Stimulated activated CD4-positive, alpha-beta T cell treated with anti-CD3 and anti-CD28 coated beads, Interleukin-4, amount 100 ng/mL, for 4 hours (primary cell): ENCODE results near the gene RHOG.

Experiments
- DNase-seq, 2 experiments: peaks; one replicate each; pipeline ENCODE4 v3.0.0-alpha.2; 2020

Gene RHOG

DNA sequence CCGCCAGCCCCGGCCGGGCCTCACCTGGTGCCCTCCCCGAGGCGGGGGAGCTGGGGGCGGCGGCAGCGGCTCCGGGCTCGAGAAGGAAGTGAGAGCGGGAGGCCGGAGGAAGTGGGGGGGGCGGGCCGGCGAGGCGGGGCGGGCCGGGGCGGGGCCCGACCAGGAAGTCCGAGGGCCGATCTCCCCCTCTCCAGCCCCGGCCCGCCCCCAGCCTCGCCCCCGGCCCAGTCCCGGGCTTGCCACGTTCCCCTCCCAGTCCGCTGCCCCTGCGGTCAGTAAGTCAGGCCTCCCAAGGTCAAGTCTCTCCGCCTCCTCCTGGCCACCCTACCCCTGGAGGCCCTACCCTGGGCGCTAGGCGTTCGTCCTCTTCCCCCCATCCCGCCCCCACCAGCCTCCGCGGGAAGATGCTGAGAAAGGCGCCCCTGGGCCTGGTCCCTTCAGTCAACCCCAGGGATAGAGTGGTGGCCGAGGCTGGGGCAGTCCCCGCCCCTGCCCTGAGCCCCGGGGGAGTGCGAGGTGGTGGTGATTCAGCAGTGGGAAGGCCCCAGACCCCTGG lies at the start of gene RHOG:
Gene RHOG, minus strand, starts transcription at position 90 of the 556 bp plus-strand sequence. CDS start 12,821 bp downstream, outside the sequence.
- DNase-seq, result peak in 1 of 2 experiments; percentile 72

DNA sequence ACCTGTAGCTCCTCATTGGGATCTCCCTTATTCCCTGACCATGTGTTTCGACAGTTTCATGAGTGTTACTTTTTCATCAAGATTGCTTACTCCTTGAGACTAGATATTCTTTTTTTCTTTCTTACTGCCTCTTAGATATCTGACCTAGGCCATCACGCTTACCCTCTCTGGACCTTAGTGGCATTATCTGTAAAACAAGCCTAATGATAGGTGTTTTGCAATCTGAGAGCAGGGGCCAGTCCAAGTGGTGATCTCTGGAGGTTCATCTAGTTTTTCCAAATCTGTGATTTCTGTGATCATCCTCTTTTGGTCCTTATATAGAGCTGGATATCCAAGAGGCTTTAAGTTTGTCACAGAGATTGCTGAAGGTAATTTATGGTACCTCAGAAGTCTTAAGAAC lies 49.3 kb upstream of the RHOG start:
- no peak for DNase-seq

DNA sequence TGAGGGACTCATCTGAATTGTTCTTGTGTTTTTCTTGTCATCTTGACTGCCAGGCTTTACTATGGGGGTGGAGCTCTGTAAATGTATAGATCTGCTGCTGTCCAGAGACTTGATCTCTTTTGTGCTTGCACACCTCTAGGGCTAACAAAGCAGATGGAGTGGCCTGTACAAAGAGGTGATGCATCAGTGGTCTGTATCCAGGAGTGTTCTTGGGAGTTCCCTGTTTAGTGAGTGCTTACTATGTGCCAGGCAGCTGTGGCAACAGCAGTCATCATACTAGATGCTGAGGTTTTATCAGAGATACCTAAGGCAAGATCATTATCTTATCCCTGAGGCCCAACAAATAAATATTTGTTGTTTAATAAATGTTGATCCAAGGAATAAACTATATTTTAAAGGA lies 48.1 kb upstream of the RHOG start:
- DNase-seq, result no peak

DNA sequence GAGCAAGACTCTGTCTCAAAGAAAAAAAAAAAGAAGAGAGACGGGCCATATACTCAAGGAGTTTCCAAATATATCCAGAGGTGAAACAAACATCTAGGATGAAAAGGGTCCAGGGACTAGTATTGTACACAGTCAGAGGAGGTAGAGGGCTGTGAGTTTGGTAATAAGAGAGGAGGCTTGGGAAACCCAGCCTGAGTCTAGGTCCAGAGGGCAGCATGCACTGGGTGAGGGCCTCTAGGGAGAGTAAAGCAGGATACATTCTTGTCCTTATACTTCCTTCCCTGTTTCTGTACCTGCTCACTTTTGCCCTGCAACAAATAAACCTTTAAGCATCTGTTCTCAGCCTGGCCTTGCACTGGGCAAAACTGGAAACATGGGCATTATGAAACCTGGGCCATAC lies 46.2 kb upstream of the RHOG start:
- no peak for DNase-seq

DNA sequence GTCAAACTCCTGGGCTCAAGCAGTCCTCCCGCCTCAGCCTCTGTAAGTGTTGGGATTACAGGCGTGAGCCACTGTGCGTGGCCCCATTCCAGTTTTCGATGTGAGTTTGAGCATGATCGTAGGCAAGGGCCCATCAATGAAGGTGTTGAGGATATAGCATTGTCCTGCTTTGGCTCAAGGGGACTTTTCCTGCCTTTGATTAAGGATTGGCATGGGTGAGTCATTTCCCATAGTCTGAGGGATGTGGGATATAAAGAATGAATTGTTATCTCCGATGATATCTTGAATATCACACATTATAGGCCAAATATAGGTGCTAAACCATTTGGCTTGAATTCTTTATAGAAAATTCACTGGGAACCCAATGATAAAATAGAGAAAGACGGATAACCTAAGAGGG lies 45.1 kb upstream of the RHOG start:
- no peak for DNase-seq

DNA sequence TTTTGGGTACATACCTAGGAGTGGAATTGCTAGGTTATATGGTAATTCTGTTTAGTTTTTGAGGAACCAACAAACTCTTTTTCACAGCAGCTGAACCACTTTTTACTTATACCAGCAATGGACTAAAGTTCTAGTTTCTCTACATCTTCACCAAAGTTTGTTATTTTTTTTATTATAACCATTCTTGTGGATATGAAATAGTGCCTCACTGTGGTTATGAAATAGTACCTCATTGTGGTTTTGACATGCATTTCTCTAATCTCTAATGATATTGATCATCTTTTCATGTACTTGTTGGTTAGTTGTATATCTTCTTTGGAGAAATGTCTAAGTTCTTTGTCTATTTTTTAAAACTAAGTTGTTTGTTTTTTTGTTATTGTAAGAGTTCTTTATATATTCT lies 41.9 kb upstream of the RHOG start:
- DNase-seq, result no peak

DNA sequence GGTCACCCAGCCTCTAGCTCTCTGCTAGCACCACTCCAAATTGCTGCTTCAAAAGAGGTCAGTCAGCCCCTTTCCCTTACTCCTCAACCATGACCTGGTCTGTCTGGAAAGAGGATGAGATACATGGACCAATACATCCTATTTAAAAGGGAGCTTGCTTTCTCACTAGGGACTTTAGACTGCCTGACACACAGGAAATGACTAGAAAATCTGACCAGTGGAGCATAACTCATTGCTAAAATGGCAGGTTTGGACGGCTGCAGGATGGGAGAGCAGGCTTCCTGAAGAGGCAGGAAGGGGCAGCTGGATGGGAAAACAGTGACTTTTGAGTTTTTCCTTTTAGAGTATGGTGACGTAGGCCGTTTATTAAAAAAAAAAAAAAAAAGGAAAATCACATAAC lies 40.0 kb upstream of the RHOG start:
- DNase-seq, result no peak

DNA sequence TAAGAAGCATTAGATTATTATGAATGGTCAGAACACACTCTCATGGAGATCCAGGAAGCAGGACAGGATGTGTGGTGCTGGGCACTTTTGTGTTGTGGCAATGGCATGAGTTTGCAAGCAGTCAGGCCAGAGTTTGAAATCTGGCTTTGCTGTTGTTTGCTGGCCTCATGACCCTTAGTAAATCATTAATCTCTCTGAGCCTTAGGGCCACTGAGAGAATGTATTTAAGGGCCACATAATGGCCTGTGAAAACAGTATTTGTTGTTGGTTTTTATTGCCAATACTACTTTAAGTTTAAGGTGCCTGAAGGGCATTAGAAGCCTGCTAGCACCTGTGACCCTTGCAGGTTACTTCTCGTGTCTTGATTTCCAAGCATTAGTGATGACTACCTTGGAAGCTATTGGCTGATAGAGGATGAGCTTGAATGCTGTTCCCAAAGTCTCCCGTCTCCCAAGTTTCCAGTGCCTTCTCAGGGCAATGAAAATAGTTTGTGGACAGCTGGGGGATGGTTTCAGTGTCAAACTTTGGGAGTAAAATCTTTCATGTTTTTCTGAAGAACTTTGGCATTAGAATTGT lies 39.3 kb upstream of the RHOG start:
- no peak for DNase-seq

DNA sequence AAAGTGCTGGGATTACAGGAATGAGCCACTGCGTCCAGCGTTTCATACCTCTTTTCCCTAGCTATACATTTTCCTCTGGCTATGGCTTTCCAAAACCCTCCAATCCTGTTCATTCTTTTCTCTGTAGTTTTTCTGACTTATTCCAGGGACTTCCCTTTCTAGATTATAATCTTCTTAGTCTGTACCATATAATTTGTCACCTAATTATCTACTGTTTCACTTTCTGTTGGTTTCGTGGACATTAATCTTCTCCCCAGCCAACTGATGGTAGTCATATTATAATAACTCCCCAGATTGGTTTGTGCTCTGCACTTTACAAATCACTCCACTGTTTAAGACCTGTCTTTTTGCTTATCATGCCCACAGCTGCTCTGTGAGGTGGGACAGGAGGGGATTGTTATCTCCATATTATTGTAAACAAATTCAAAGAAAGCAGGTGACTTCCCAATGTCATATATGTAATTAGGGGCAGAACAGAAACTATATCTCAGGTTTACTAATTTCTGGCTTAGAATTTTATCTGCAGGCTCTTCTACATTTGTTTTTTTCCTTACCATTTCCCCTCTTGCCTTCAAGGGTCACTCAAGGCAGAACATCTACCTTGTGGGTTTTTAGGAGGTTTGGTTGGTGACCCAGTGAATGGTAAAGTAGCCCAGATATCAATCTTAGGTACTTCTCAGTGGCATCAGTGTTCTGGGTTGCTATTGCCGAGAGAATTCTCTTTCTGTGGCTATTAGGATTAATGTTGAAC lies 38.6 kb upstream of the RHOG start:
- DNase-seq, result no peak

DNA sequence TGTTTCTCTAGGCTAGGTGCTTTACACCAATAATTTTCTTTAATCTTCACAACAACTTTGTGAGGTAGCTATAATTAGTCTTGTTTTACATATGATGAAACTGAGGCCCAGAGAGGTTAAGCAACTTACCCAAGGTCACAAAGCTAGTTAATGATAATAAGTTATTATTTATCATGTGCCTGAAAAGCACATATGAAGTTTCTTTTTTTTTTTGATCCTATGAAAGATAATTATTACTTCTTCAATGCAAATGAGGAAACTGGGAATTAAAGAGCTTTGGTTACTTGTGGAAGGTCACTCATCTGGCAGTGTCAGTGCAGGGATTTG lies 37.5 kb upstream of the RHOG start:
- no peak for DNase-seq

DNA sequence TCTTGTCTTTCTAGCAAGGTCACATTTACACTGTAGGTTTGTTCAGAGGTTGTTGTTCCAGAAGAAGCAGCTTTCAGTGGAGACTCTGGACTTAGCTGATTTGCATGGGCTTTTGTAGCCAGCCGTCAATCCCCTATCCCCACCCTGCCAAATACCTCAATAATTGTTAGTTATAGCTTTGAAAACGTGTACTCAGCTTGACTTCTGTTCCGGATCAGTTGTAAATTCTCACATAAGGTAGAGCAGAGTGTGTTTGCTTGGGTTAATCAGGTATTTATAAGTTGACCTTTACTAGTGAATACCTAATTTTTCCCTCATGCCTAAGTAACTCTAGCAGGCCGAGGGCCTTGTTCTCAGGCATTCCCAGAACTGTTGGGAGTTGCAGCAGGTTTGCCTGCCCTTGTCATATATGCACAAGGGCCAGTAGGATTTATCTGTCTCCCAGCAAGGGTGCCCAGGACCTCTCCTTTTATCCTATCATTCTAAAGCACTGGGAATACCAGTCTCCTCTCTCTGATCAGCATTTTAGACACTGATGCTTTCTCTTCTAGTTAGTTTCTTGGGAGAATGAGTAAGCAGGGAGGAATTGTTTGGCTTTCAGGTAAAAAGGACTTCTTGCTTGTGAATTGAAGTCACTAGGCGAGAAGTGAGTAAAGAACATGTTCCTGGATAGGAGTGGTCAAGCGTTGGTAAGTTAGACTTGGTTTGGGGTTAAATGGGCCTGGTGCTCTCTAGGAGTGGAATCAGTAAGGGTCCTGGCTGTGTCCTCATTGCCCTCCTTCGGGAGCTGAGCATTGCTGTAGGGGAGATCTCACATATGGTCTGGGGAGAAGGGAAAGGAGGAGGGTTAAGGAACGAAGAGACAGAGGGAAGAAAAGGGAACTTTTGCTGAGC lies 36.9 kb upstream of the RHOG start:
- DNase-seq, result no peak

DNA sequence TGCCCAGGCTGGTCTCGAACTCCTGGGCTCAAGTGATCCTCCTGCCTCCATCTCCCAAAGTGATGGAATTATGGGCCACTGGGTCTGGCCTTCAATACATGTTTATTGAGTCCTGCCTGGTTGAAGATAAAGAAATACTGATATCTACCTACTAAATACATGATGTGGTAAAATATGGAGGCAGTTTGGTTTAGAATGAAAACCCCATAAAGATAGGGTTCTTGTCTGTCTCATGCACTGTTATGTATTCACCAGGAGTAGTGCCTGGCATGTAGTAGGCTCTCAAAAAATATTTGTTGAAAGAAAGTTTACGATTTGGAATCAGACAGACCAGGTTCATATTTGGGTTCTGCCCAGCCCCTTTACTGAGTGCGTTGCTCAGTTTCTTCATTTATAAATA lies 35.9 kb upstream of the RHOG start:
- no peak for DNase-seq

DNA sequence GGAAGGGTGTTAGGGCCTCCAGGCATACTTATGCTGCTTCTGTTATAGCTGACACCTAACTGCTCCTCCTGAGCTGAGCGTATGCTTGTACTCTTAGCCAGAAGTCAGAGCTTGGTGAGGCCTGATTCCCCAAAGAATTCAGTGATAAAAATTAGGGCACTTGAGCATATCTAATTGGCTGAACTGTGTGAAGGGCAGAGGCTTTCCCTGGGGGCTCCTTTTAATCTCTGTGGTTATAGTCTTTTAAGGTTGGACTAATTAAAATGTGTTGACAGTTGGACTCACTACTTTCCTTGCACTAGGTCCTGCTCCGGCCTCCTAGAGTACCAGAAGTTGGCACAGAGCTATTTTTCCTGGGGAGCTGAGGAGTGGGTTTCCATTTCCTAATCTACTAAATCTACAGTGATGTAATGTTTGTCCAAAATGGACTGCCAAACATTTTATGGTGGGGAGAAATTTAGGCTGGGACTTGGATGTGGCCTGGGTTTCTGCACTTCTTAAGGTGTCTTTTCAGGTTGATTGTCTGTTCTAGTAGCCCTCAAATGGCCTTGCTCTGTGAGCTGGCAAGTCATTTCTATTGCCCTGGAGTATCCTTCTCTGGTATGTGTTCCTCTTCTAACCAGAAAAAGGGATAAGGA lies 33.1 kb upstream of the RHOG start:
- DNase-seq, result no peak

DNA sequence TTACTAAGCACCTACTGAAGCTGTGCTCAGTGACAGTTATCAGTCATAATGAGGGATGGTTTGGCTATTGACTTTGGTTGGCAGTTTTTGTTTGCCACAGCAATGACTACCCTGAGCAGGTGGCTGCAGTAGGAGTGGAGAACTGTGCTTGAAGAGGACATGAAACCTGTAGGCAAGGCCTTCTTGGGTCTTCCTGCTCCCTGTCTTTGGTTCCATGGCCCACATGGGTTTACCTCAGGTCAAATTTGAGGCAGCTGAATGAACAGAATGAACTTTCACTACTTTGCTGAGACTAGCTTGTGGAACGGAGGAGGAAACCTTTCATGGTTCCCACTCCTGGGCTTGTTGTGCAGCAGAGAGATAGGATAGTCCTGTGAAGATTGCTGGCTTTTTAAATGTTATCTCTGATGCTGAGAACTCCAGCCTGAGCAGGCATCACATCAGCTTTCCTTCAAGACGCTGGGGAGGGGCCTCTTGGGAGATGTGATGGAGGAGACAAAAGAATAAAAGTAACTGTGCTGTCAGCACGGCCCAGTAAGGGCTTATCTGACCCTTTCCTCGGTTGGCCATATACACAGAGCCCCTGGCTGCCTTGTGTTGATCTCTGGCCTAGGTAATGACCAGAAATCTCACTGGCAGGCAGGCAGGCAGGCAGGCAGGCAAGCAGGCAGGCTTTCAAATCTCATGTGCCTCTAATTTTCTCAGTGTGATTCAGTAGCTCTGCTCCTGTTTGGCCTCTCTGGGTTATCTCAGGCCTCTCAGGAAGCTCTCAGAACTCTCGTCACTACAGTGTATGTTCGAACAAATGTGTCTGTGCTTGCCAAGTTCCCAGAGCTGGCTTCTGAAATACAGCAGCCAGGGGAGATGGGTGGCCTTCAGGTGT lies 26.7 kb upstream of the RHOG start:
- DNase-seq, result no peak

DNA sequence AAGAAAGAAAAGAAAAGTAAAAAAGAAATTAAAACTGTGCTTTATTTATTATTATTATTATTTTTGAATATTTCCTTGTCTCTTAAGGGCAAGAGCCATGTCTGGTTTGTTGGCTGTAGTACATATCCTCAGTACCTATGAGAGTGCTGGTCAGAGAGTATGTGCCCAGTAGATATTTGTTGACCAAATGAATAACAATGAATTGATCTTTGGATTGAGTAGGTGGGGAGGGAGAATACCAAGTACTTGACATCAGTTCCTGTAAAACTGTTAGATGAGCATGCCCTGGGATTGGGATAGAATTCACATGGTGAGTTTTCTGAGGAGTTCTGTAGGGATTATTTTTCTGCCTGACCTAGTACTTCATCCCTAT lies 26.1 kb upstream of the RHOG start:
- no peak for DNase-seq

DNA sequence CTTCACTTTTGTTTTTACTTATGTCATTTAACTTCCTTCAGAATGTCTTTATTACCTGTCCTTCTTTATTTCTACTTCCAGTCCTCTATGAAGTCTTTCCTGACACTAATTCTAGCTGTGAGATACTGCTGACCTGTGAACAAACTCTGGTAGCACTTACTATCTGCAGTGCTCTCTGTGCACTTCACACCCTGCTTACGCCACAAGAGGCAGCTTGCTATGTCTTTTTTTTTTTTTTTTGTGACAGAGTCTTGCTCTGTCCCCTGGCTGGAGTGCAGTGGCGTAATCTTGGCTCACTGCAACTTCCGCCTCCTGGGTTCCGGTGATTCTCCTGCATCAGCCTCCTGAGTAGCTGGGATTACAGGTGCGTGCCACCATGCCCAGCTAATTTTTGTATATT lies 25.4 kb upstream of the RHOG start:
- no peak for DNase-seq

DNA sequence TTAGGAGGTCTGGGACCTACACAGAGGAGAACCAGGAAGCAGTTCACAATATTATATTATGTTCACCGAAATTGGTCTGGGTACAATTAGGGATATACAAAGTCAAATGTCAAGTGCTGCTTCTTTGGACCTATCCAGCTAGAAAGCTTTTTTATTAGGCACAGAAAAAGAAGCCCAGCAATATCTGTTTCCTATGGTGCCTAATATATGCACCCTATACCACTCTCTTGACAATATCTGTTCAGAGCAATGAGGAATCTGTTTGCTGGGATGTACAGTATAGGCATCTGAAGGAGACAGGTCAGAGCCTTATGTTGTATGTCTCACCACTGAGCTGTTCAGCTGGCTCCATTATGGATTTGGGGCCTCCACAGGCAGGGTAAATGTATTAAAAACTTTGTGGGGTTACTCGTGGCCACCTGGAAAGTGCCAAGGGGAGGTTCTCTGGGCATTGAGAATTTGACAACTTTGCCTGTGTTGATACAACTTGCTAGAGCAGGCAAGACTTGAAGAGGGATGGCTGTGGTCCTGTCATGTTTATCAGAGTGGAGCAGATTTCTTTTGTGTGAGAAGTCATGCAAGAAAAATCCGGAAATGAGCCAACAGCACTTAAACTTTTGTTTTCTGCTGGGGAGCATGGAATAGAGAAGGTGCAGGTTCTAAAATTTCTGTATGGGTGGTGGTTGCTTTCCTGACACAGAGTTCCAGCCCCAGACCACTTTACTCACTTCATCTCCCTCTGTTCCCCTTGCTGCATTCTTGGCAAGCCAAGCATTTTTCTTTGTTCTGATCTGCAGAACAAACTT lies 24.8 kb upstream of the RHOG start:
- DNase-seq, result no peak

DNA sequence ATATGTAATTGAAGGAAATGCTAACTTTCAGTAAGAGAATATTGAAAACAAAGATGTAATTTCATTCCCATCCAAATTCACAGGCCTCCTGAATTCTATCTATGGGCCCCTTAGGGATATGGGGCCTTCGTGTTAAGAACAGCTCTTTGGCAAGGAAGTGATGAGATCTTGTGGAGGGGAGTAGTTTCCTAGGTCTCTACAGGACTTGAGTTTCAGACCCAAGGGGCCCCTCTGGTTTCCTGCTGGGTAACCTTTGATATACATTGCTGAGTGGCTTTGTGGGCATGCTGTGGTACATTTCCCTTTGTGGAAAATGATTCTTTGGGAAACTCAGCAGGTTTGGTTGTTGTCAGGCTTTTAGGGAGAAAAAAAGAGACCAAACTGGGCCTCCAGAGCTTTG lies 20.9 kb upstream of the RHOG start:
- DNase-seq, result no peak

DNA sequence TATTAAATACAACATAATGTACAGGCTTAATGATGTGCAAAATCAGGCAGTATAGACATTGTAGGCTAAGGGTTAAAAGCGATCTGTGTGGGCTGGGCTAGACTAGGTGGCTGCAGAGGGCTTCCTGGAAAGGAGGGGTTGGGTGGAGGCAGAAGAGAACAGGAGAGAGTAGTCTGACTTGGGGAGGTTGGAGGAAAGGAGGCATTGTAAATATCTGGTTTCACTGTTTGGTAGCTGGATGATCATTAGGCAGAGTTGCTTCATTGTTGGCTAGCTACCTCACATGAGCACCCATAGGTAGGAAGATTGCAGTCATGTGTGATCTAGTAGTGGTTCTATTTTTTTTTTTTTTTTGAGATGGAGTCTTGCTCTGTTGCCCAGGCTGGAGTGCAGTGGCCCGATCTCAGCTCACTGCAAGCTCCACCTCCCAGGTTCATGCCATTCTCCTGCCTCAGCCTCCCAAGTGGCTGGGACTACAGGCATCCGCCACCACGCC lies 20.2 kb upstream of the RHOG start:
- peak in 1 of 2 experiments; percentile 39 for DNase-seq

DNA sequence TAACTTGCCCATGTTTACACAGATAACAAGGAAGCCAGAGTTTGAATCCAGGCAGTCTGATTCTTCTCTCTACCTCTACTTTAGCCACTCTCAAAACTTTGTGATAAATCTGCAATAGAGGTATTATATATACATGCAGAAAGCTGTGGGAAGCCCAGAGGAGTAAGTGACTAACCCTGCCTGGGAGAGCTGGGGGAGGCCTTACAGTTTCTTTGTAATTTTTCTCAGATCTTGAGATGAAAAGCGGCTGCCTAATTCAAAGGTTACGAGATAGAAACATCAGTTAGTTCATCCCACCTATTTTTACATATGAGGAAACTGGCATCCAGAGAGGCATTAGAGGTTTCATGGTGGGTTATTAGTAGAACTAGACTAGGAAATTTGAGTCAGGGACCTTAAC lies 19.6 kb upstream of the RHOG start:
- peak in 1 of 2 experiments; percentile 73 for DNase-seq

DNA sequence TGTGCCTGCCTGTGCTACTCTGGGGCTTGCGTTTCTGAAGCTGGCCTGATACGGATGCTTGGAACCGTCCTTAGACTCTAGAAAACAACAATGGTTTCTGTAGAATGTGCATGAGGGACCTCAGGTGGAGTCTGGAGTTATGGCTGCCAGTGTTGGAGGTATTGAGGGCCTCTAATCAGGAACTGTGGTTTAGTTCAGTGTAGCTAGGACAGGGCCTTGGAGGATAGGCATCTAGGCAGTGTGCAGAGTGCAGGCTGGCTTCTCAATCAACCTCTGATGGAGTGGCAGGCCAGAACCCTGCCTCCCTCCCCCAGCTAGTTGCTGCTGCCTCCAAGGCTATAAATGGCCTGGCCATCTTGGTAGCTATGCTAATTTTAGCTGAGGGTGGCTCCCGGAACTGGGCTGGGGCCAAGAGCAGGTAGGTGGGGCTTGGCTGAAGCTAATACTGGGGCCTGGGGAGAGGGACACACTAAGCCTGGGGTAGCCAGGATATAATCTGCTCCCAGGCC lies 18.7 kb upstream of the RHOG start:
- DNase-seq, result no peak
